ENCODE data around the gene MAEA. TPM values are rescaled to one million over a fixed set of nuclear protein-coding genes. Genes with fewer than 3 reads are reported as not detected.

Gene MAEA
- polyA plus RNA-seq, 10 donors: 27.1 to 44.9 (median 35.5) TPM

GRCh38 chr4:1297456-1298325 lies 8.0 kb downstream of the MAEA start:
- no peak for DNase-seq

- DNase-seq: no peak
These were observed 8.8 kb downstream of the MAEA start for GRCh38 chr4:1298461-1298860.

GRCh38 chr4:1299301-1299860 lies 9.7 kb downstream of the MAEA start:
- no peak for DNase-seq

- DNase-seq: peak in 1 of 3 donors; percentile 55
These were observed 11.1 kb downstream of the MAEA start for GRCh38 chr4:1300466-1301455.

- DNase-seq: no peak
These were observed 12.5 kb downstream of the MAEA start for GRCh38 chr4:1302159-1302558.

- DNase-seq: no peak
These were observed 15.6 kb downstream of the MAEA start for GRCh38 chr4:1305261-1305711.

- DNase-seq: no peak
These were observed 16.2 kb downstream of the MAEA start for GRCh38 chr4:1305781-1306455.

- DNase-seq: no peak
These were observed 18.5 kb downstream of the MAEA start for GRCh38 chr4:1307951-1308735.

GRCh38 chr4:1309261-1310010 lies 19.7 kb downstream of the MAEA start:
- DNase-seq: peak; percentile 92 to 97 (median 94)

GRCh38 chr4:1310031-1310795 lies 20.5 kb downstream of the MAEA start:
- DNase-seq: no peak

- DNase-seq: no peak
These were observed 21.3 kb downstream of the MAEA start for GRCh38 chr4:1310796-1311631.

- no peak for DNase-seq
These were observed 23.3 kb downstream of the MAEA start for GRCh38 chr4:1312821-1313640.

- DNase-seq: no peak
These were observed 25.6 kb downstream of the MAEA start for GRCh38 chr4:1315306-1315705.

- no peak for DNase-seq
These were observed 26.3 kb downstream of the MAEA start for GRCh38 chr4:1315836-1316536.

GRCh38 chr4:1316537-1317168 lies 27.0 kb downstream of the MAEA start:
- no peak for DNase-seq

Measured in muscle of back (tissue), 11 donors.